Breast epithelium (tissue), 4 donors: ENCODE data around the gene SKAP2. TPM values are rescaled to one million over a fixed set of nuclear protein-coding genes. Genes with fewer than 3 reads are reported as not detected.

Experiments
- DNase-seq, 2 donors: peaks; one replicate each; pipeline ENCODE4 v3.0.0-alpha.2; 2019; ENCODE audit warnings: low spot score in 2 of 2
- H3K27ac ChIP-seq, 2 donors: fragments of 200-600 bp; sonication (generic) in 1 of 2; one replicate each; pipeline ENCODE4 v1.5.1; 2016 to 2019; ENCODE audit warnings: mild to moderate bottlenecking in 1 of 2
- H3K27me3 ChIP-seq, 2 donors: fragments of 200-600 bp; sonication (generic) in 1 of 2; one replicate each; pipeline versions ENCODE4 v1.5.1 to v1.6.0; 2017 to 2019; ENCODE audit warnings: control low read depth in 1 of 2, mild to moderate bottlenecking in 1 of 2
- H3K36me3 ChIP-seq: fragments of 200-600 bp; one replicate; pipeline ENCODE4 v1.5.1; 2019
- H3K4me1 ChIP-seq, 2 donors: fragments of 200-600 bp; sonication (generic); one replicate each; pipeline ENCODE4 v1.5.1; 2016 to 2019; ENCODE audit warnings: control low read depth in 1 of 2
- H3K4me3 ChIP-seq, 3 donors: fragments of 200-600 bp; sonication (generic); 1 replicate in 2 of 3; 2 replicates in 1 of 3; pipeline ENCODE4 v1.5.1; 2016 to 2019; ENCODE audit warnings: mild to moderate bottlenecking in 3 of 3, moderate library complexity in 2 of 3
- H3K9me3 ChIP-seq, 2 donors: fragments of 200-600 bp; sonication (generic) in 1 of 2; one replicate each; pipeline ENCODE4 v1.5.1; 2016 to 2019; ENCODE audit warnings: control low read depth in 1 of 2
- CTCF ChIP-seq, 3 donors: fragments of 450-650 bp; IDR thresholded peaks; one replicate each; pipeline ENCODE4 v1.5.1; 2016 to 2017; ENCODE audit warnings: antibody characterized with exemption in 3 of 3, mild to moderate bottlenecking in 3 of 3, moderate library complexity in 3 of 3
- POLR2A ChIP-seq: fragments of 450-650 bp; IDR thresholded peaks from one replicate; pipeline ENCODE4 v1.6.1; 2016; ENCODE audit warnings: antibody characterized with exemption, mild to moderate bottlenecking, moderate library complexity
- POLR2AphosphoS5 ChIP-seq, 3 donors: sonication (generic); formaldehyde crosslinking; IDR thresholded peaks; one replicate each; pipeline ENCODE4 v1.6.1; 2017; ENCODE audit warnings: antibody characterized with exemption in 3 of 3
- intact Hi-C: fragments of 100-400 bp; cut with DNase I; formaldehyde crosslinking; loops from one replicate; pipeline ENCODE4 v1.15.1; 2023; ENCODE audit warnings: low total_unique reads
- total RNA-seq, 3 donors: library from RNA; depleted of rRNA; stranded (reverse); fragments of >200 nt; gene quantifications; one replicate each; pipeline ENCODE4 v1.1.0, GENCODE V29; 2016

SKAP2 gene
- total RNA-seq, 3 donors from 2014 or later, result 26.5 to 46.5 (median 35.7) TPM

- H3K27ac ChIP-seq, result peak overlapping the region; percentile 40 to 49
Observed at GRCh38 chr7:26686448-26686981, 177.9 kb downstream of the SKAP2 start.

GRCh38 chr7:26685606-26686005 lies 178.8 kb downstream of the SKAP2 start:
- Histone ChIP-seq H3K27me3 (no peaks in the 10 kb centered on the region), H3K4me3 (no peak overlapping the region), H3K4me1 (no peaks in the 10 kb centered on the region), H3K36me3 (no peaks in the 10 kb centered on the region), H3K27ac (peak overlapping the region in 1 of 2 donors; percentile 22), H3K9me3 (no peaks in the 10 kb centered on the region)
- intact Hi-C loops, result no loop called here
- TF ChIP-seq POLR2A, result no peak
- no peak for TF ChIP-seq POLR2AphosphoS5 (IDR thresholded peaks at IDR 0.05)
- TF ChIP-seq CTCF (IDR thresholded peaks at IDR 0.05), result no peak
- no peak for DNase-seq

More at GRCh38 chr7:26686448-26686981, 177.9 kb downstream of the SKAP2 start:
- intact Hi-C loops, result no loop called here
- no peak for DNase-seq
- H3K36me3 ChIP-seq, result no peaks in the 10 kb centered on the region
- no peaks in the 10 kb centered on the region for H3K9me3 ChIP-seq
- no peak overlapping the region for H3K4me3 ChIP-seq
- H3K27me3 ChIP-seq, result no peaks in the 10 kb centered on the region
- TF ChIP-seq POLR2AphosphoS5 (IDR thresholded peaks at IDR 0.05), result peak in 1 of 3 donors; percentile 31
- no peak for TF ChIP-seq POLR2A
- peak; percentile 48 to 68 (median 59) for TF ChIP-seq CTCF (IDR thresholded peaks at IDR 0.05)
- H3K4me1 ChIP-seq, result no peaks in the 10 kb centered on the region

GRCh38 chr7:26684447-26684846 lies 179.9 kb downstream of the SKAP2 start:
- no peak for DNase-seq
- TF ChIP-seq POLR2AphosphoS5 (IDR thresholded peaks at IDR 0.05) (no peak), POLR2A (no peak)
- H3K4me1 ChIP-seq, result no peaks in the 10 kb centered on the region
- no peaks in the 10 kb centered on the region for H3K36me3 ChIP-seq
- no peak overlapping the region for H3K27ac ChIP-seq
- intact Hi-C loops, result no loop called here
- H3K4me3 ChIP-seq, result no peak overlapping the region
- no peaks in the 10 kb centered on the region for H3K9me3 ChIP-seq
- no peaks in the 10 kb centered on the region for H3K27me3 ChIP-seq

GRCh38 chr7:26683277-26683676 lies 181.1 kb downstream of the SKAP2 start:
- Histone ChIP-seq H3K4me1 (no peaks in the 10 kb centered on the region), H3K27me3 (no peaks in the 10 kb centered on the region), H3K27ac (no peak overlapping the region), H3K36me3 (no peaks in the 10 kb centered on the region), H3K4me3 (no peak overlapping the region), H3K9me3 (no peaks in the 10 kb centered on the region)
- TF ChIP-seq CTCF (IDR thresholded peaks at IDR 0.05), result no peak
- TF ChIP-seq POLR2AphosphoS5 (IDR thresholded peaks at IDR 0.05), result no peak
- TF ChIP-seq POLR2A, result no peak
- DNase-seq, result no peak
- intact Hi-C loops, result no loop called here

GRCh38 chr7:26681819-26682418 lies 182.5 kb downstream of the SKAP2 start:
- intact Hi-C loops, result no loop called here
- no peaks in the 10 kb centered on the region for H3K36me3 ChIP-seq
- no peak overlapping the region for H3K27ac ChIP-seq
- H3K9me3 ChIP-seq, result no peaks in the 10 kb centered on the region
- TF ChIP-seq CTCF (IDR thresholded peaks at IDR 0.05) (peak; percentile 33 to 59 (median 41)), POLR2A (no peak), POLR2AphosphoS5 (IDR thresholded peaks at IDR 0.05) (no peak)
- H3K4me3 ChIP-seq, result no peak overlapping the region
- H3K27me3 ChIP-seq, result no peaks in the 10 kb centered on the region
- DNase-seq, result no peak
- no peaks in the 10 kb centered on the region for H3K4me1 ChIP-seq
